SJSA1 (cell line): Measurements from ENCODE around the gene DOLPP1. TPM values are rescaled to one million over a fixed set of nuclear protein-coding genes. Genes with fewer than 3 reads are reported as not detected.
"Not testable (repeated sequence)": the region's sequence is repeated elsewhere in the genome, so short reads cannot be mapped to it uniquely, and the experiment has no call there.

ENCODE experiments used
- DNase-seq, 2 experiments: peaks; one replicate each; pipeline ENCODE4 v3.0.0-alpha.2; 2015 to 2020; ENCODE audit warnings: low spot score in 2 of 2, low read depth in 1 of 2
- H3K27ac ChIP-seq: fragments of 250-450 bp; sonication (Bioruptor Pico); 2 replicates; pipeline ENCODE4 v1.5.1; 2020; ENCODE audit warnings: mild to moderate bottlenecking, moderate library complexity
- H3K27me3 ChIP-seq: fragments of 250-450 bp; sonication (Bioruptor Pico); replicated peaks from 2 replicates; pipeline ENCODE4 v1.5.1; 2020; ENCODE audit warnings: mild to moderate bottlenecking, moderate library complexity
- H3K36me3 ChIP-seq: fragments of 250-450 bp; sonication (Bioruptor Pico); 2 replicates; pipeline ENCODE4 v1.5.1; 2020; ENCODE audit warnings: mild to moderate bottlenecking
- H3K4me1 ChIP-seq: fragments of 250-450 bp; sonication (Bioruptor Pico); replicated peaks from 2 replicates; pipeline ENCODE4 v1.6.1; 2021; ENCODE audit warnings: mild to moderate bottlenecking
- H3K4me3 ChIP-seq: fragments of 250-450 bp; sonication (Bioruptor Pico); 2 replicates; pipeline ENCODE4 v1.5.1; 2020; ENCODE audit warnings: mild to moderate bottlenecking
- H3K9me3 ChIP-seq: fragments of 250-450 bp; sonication (Bioruptor Pico); replicated peaks from 2 replicates; pipeline ENCODE4 v1.5.1; 2020; ENCODE audit warnings: mild to moderate bottlenecking
- total RNA-seq: library from RNA; depleted of rRNA; stranded (reverse); fragments of >200 nt; shearing (Covaris generic); gene quantifications from 2 replicates; pipeline ENCODE4 v1.2.3, GENCODE V29; 2014

Gene DOLPP1
- total RNA-seq, 1 experiment from 2014 or later, result 24.4 TPM

- Histone ChIP-seq H3K4me1 (peaks cover 22% of the 10 kb centered on the region), H3K27ac (no peak overlapping the region)
- no peak for DNase-seq
Measured at GRCh38 chr9:129121483-129121882, 40.6 kb downstream of the DOLPP1 start.

GRCh38 chr9:129122133-129122532, 41.2 kb downstream of the DOLPP1 start:
- Histone ChIP-seq H3K4me3 (no peak overlapping the region), H3K36me3 (peaks cover 34% of the 10 kb centered on the region), H3K9me3 (no peaks in the 10 kb centered on the region), H3K27ac (no peak overlapping the region), H3K4me1 (peaks cover 22% of the 10 kb centered on the region), H3K27me3 (no peaks in the 10 kb centered on the region)
- DNase-seq, result no peak

More at GRCh38 chr9:129121483-129121882, 40.6 kb downstream of the DOLPP1 start:
- H3K4me3 ChIP-seq, result no peak overlapping the region
- no peaks in the 10 kb centered on the region for H3K9me3 ChIP-seq
- no peaks in the 10 kb centered on the region for H3K27me3 ChIP-seq
- H3K36me3 ChIP-seq, result peaks cover 34% of the 10 kb centered on the region

GRCh38 chr9:129122976-129123375, 42.1 kb downstream of the DOLPP1 start:
- Histone ChIP-seq H3K36me3 (peaks cover 43% of the 10 kb centered on the region), H3K4me1 (peaks cover 22% of the 10 kb centered on the region)
- H3K27ac ChIP-seq, H3K9me3 ChIP-seq, DNase-seq, H3K4me3 ChIP-seq, H3K27me3 ChIP-seq: not testable (repeated sequence)

- no peak for DNase-seq
- Histone ChIP-seq H3K9me3 (no peaks in the 10 kb centered on the region), H3K4me3 (no peak overlapping the region), H3K27me3 (no peaks in the 10 kb centered on the region), H3K4me1 (peaks cover 11% of the 10 kb centered on the region), H3K27ac (no peak overlapping the region), H3K36me3 (peaks cover 43% of the 10 kb centered on the region)
Measured at GRCh38 chr9:129124506-129125069, 43.7 kb downstream of the DOLPP1 start.

GRCh38 chr9:129125478-129125877, 44.6 kb downstream of the DOLPP1 start:
- H3K9me3 ChIP-seq, result no peaks in the 10 kb centered on the region
- no peak overlapping the region; the same call in 1 of the 2 replicates for H3K27ac ChIP-seq
- DNase-seq, result peak in 1 of 2 experiments; percentile 31
- H3K4me3 ChIP-seq, result no peak overlapping the region
- peaks cover 11% of the 10 kb centered on the region for H3K4me1 ChIP-seq
- peaks cover 44% of the 10 kb centered on the region for H3K36me3 ChIP-seq
- no peaks in the 10 kb centered on the region for H3K27me3 ChIP-seq

GRCh38 chr9:129126749-129127618, 46.1 kb downstream of the DOLPP1 start:
- H3K4me1 ChIP-seq, result peaks cover 15% of the 10 kb centered on the region
- DNase-seq, result no peak
- no peaks in the 10 kb centered on the region for H3K27me3 ChIP-seq
- H3K27ac ChIP-seq, result no peak overlapping the region
- H3K4me3 ChIP-seq, result no peak overlapping the region
- peaks cover 48% of the 10 kb centered on the region for H3K36me3 ChIP-seq
- no peaks in the 10 kb centered on the region for H3K9me3 ChIP-seq

GRCh38 chr9:129128689-129129088, 47.8 kb downstream of the DOLPP1 start:
- Histone ChIP-seq H3K36me3 (peaks cover 49% of the 10 kb centered on the region), H3K4me1 (peaks cover 15% of the 10 kb centered on the region), H3K27me3 (no peaks in the 10 kb centered on the region), H3K4me3 (no peak overlapping the region), H3K9me3 (no peaks in the 10 kb centered on the region), H3K27ac (no peak overlapping the region)
- no peak for DNase-seq

- H3K4me1 ChIP-seq, result peaks cover 10% of the 10 kb centered on the region
- H3K9me3 ChIP-seq, H3K27me3 ChIP-seq, DNase-seq, H3K4me3 ChIP-seq, H3K27ac ChIP-seq: not testable (repeated sequence)
- H3K36me3 ChIP-seq, result peaks cover 47% of the 10 kb centered on the region
Measured at GRCh38 chr9:129130271-129130670, 49.4 kb downstream of the DOLPP1 start.

GRCh38 chr9:129130791-129131190, 49.9 kb downstream of the DOLPP1 start:
- H3K36me3 ChIP-seq, result peaks cover 51% of the 10 kb centered on the region
- no peak overlapping the region for H3K4me3 ChIP-seq
- DNase-seq, result no peak
- H3K9me3 ChIP-seq, result no peaks in the 10 kb centered on the region
- H3K27me3 ChIP-seq, result no peaks in the 10 kb centered on the region
- H3K4me1 ChIP-seq, result peaks cover 5% of the 10 kb centered on the region
- H3K27ac ChIP-seq, result no peak overlapping the region

- 0 out of 2 replicates have a peak, but pooled peaks cover 4% of the 10 kb centered on the region for H3K4me1 ChIP-seq
Measured at GRCh38 chr9:129131300-129132145, 50.6 kb downstream of the DOLPP1 start.

GRCh38 chr9:129133082-129133481, 52.2 kb downstream of the DOLPP1 start:
- H3K9me3 ChIP-seq, result no peaks in the 10 kb centered on the region
- H3K27me3 ChIP-seq, result no peaks in the 10 kb centered on the region
- H3K4me3 ChIP-seq, result no peak overlapping the region
- H3K36me3 ChIP-seq, result peaks cover 59% of the 10 kb centered on the region
- peaks cover 5% of the 10 kb centered on the region for H3K4me1 ChIP-seq
- no peak overlapping the region for H3K27ac ChIP-seq
- no peak for DNase-seq

More at GRCh38 chr9:129131300-129132145, 50.6 kb downstream of the DOLPP1 start:
- H3K9me3 ChIP-seq, result no peaks in the 10 kb centered on the region
- DNase-seq, result peak; percentile 54 to 65
- H3K27me3 ChIP-seq, result no peaks in the 10 kb centered on the region
- H3K4me3 ChIP-seq, result no peak overlapping the region
- no peak overlapping the region for H3K27ac ChIP-seq
- H3K36me3 ChIP-seq, result peaks cover 56% of the 10 kb centered on the region

- no peak for DNase-seq
- H3K4me3 ChIP-seq, result no peak overlapping the region
- H3K27ac ChIP-seq, result no peak overlapping the region
Measured at GRCh38 chr9:129135476-129135875, 54.6 kb downstream of the DOLPP1 start.

GRCh38 chr9:129136446-129137035, 55.6 kb downstream of the DOLPP1 start:
- H3K9me3 ChIP-seq, result no peaks in the 10 kb centered on the region
- H3K27ac ChIP-seq, result no peak overlapping the region
- DNase-seq, result no peak
- H3K4me3 ChIP-seq, result no peak overlapping the region
- no peaks in the 10 kb centered on the region for H3K27me3 ChIP-seq
- H3K4me1 ChIP-seq, result peaks cover 35% of the 10 kb centered on the region
- peaks cover 52% of the 10 kb centered on the region for H3K36me3 ChIP-seq

More at GRCh38 chr9:129135476-129135875, 54.6 kb downstream of the DOLPP1 start:
- H3K36me3 ChIP-seq, result peaks cover 63% of the 10 kb centered on the region
- H3K9me3 ChIP-seq, result no peaks in the 10 kb centered on the region
- H3K27me3 ChIP-seq, result no peaks in the 10 kb centered on the region
- H3K4me1 ChIP-seq, result peaks cover 26% of the 10 kb centered on the region
